NCI-H1105 treated with DMSO at 0.1 percent for 48 hours (cell line): ENCODE results near the gene C1QTNF6.
"Not testable (repeated sequence)": the region's sequence is repeated elsewhere in the genome, so short reads cannot be mapped to it uniquely, and the experiment has no call there.

Experiments
- DNase-seq: peaks from one replicate; lab custom pipeline; 2025; lab: John Stamatoyannopoulos, UW

The C1QTNF6 gene

GRCh38 chr22:37187891-37188761 lies at the start of gene C1QTNF6:
C1QTNF6 (minus strand) TSS chr22:37188247; CDS start chr22:37188213, 34 bp downstream.
- DNase-seq, result no peak

- no peak for DNase-seq
Observed at GRCh38 chr22:37235897-37236607, 48.0 kb upstream of the C1QTNF6 start.

- no peak for DNase-seq
Observed at GRCh38 chr22:37234736-37235711, 47.0 kb upstream of the C1QTNF6 start.

DNA sequence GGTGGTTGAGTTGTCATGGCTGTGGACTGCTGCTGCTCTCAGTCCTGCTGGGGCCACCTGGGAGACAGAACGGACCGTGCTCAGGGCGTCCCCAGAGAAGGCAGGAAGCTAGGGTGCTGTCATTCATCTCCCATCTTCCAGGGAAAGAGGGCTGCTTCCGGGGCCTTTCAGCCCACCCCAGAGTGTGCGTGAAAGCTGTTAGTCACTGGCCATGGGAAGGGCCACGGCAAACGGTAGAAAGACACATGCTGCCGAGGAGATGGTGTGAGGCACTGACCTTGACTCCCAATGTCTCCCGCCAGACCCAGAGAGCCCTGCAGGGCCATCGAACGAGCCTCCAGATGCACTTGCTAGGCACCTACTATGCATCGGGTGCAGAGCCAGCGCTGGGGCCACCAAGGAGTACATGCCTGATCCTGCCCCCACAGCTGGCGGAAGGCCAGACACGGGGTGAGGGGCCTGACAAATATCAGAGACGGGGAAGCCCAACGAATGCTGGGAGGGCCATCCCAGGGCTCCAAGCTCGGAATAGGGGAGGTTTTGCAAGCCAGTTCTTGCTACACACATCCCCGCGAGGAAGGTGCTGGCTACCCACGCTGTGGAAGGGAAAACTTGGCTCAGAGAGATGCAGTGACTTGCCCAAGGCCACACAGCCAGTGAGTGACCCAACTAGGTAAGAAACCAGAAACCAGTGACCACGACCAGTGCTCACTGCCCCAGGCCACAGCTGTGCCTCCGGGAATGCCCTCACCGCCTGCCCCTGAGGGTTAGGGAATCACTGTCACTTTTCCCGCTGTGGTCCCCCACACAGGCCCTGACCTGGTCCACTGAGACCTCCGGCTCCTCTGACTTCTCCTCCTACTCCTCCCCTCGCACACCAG lies 45.9 kb upstream of the C1QTNF6 start:
- no peak for DNase-seq

DNA sequence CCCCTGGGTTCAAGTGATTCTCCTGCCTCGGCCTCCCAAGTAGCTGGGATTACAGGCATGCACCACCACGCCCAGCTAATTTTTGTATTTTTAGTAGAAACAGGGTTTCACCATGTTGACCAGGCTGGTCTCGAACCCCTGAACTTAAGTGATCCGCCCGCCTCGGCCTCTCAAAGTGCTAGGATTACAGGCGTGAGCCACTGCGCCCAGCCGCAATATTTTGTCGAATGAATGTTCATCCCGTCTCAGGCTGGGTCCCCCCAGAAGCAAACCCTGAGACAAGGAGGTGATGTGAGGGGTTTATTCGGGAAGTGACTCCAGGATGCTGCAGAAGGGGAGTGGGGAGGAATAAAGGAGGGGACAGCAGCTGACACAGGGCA lies 45.3 kb upstream of the C1QTNF6 start:
- DNase-seq, result not testable (repeated sequence)

DNA sequence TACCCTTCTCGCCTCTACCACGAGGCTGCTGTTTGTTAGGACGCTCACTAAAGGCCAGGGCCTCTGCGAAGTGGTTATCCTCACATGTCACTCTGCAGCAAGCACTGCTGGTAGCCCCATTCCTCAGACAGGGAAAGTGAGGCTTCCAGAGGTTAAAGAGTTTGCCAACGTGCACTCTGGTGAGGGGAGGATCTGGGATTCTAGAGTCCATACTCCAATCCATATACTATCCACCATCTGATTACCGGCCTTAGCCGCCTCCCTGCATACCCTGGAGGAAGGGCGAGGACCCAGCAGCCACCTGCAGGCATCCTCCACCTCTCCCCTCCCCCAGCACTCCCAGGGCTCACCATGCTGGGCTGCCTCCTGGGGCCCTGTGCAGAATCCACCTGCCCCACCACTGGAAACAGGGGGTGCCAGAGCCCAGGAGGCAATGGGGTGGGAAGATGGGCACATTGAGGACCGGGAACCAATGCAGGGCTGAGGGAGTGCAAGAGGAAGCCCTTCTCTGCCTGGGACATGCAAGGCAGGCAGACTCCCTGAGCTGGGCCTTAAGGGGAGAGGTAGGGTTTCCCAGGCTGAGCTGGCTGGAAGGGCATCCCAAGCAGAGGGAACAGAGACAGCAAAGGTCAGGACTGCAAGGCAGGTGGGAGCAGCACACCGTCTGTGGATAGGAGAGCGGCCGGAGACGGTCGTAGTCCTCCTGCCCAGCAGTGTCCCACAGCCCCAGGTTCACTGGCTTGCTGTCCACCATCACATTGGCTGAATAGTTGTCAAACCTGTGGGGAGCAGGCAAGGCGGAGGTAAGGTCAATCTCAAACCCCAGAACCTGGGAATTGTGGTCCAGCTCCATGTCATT lies 44.3 kb upstream of the C1QTNF6 start:
- no peak for DNase-seq

- no peak for DNase-seq
Observed at GRCh38 chr22:37231406-37232139, 43.5 kb upstream of the C1QTNF6 start.

- DNase-seq, result no peak
Observed at GRCh38 chr22:37230673-37231405, 42.8 kb upstream of the C1QTNF6 start.

GRCh38 chr22:37229805-37230672 lies 42.0 kb upstream of the C1QTNF6 start:
- DNase-seq, result no peak

GRCh38 chr22:37229012-37229804 lies 41.2 kb upstream of the C1QTNF6 start:
- no peak for DNase-seq

DNA sequence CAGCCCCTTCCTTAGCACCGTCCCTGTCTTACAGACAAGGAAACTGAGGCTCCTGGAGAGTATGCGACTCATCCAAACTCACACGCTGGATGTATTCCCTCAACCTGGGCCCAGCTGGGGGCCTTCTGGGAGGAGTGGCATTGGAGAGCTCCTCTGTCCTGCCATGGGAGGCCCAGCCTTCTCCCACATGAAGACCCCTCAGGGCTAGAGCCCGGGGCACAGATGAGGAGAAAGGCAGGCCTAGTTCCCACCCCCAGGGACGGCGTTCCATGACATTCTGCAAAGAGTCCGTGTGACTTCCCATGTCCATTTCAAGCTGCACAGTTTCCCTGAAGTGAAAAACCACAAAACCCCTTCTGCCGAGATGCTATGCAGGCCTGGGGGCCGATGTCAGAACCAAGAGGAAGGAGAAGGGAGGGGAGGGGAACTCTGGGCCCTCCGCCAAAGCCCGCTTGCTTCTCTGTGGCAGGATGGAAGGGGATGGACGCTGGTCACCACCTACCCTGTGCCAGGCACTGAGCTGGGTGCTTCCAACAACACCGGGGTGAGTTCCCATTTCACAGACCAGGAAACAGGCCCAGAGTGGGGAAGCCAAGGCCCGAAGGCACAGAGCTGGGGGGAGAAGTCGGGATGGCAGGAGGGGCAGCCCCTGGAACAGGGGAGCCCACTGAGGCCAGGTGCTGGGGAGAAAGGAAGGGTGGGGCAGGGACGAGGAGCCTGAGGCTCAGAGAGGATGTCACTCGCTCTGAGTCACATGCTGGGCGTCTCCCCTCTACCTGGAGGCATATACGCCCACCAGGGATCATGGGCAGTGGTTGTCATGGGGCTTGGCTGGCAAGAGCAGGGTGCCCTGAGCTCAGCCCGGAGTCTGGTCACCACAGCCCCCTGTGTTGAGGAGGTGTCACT lies 40.3 kb upstream of the C1QTNF6 start:
- no peak for DNase-seq

DNA sequence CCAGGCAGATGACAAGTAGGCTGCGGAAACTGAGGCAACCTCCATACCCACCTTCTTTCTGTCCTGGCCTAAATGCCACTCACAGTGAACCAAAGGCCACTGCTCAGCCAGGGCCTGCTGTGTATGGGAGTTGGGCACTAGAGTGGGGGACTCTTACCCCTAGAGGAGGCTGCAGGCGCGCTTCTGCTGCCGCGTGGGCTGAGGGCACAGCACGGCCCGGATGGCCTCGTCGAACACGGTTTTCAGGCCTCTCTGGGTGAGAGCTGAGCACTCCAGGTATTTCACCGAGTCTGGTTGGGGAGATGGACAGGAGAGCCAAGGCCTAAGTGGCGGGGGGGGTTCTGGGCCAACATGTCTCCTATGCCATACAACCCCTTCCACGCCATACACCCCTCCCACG lies 38.5 kb upstream of the C1QTNF6 start:
- DNase-seq, result no peak

- DNase-seq, result no peak
Observed at GRCh38 chr22:37226087-37226486, 38.0 kb upstream of the C1QTNF6 start.

DNA sequence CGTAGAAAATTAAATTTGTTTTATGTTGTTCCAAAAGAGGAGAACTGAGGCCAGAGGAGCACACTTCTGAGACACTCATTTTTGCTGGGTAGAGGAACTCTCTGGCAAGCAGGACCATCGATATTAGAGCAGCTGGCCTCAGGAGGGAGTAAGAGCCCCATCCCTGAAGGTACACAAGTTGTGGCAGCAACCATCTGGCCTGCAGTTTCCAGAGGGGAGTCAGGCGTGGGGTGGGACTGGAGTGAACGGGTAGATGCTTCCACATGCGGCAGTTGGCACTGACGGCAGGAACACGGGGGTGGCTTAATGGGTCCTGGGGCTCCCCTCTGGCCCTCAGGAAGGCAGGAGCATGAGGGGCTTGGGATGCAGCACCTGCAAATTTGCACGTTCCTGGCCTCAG lies 37.4 kb upstream of the C1QTNF6 start:
- DNase-seq, result no peak

- no peak for DNase-seq
Observed at GRCh38 chr22:37224757-37225420, 36.8 kb upstream of the C1QTNF6 start.
